HG03159 (cell line): Measurements from ENCODE around the gene RBM41.
"Not testable (repeated sequence)": the region's sequence is repeated elsewhere in the genome, so short reads cannot be mapped to it uniquely, and the experiment has no call there.

Experiments
- ATAC-seq: cut with Tn5 transposase; IDR thresholded peaks from one replicate; pipeline ENCODE4 v1.9.1; 2021; ENCODE audit warnings: mild to moderate bottlenecking, moderate library complexity; ENCODE audit not compliant: unreplicated experiment

Gene RBM41

DNA sequence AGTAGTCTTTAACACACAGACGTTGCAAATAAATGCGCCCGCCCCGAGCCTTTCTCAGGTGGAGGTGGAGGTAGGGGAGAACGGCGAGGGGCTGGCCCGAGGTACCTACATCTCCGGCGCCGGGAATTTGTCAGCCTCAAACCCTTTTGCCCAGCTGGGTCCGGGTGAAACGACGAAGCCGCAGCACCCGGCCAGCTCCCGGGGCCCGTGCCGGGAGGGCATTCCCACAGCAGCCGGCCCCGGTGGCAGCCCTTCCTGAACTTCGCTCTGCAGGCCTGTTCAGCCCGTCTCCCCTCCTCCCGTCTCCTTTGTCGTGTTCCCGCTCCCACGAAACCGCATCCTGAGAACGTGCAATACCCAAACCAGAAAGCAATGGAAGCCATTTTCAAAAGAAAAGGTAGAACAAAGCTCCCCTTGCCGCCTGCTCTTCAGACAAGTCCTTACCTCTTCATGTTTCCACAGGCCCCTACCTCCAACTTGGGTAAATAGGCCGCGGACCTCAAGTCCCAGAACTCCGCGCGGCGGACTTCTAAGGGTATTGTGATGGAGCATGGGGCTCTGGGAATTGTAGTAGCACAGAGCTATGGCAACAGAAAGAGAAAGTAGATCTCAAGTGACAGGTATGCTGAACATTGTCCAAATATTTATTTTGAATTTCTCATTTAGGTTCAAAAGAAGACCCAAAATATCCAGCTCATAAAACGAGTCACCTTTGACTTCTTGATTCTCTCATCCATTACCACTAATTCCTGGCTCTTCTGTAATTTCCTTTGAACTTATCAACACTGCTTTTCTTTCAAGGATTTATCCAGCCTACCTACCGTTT lies at the start of gene RBM41:
Gene RBM41, minus strand, starts transcription at position 501 of the 826 bp plus-strand sequence. Its CDS starts 49 bp downstream, at position 452.
- ATAC-seq, result peak; percentile 98

DNA sequence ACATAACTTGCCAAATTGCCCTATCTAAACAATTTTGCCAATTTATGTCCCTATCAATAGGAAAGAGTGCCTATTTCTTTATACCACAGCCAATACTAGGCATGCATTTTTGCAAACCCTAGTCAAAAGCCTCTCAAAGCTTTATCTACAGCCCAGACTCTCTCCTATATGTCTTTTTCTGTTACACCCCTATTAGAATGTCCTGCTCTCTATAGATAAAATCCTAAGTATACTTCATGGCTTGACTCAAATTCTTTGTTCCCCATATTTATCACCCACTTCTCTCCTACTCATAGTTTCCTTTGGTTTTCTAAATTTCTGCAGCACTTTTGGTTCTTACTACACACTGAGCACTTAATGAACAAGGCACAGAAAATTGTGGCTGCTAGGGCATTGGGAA lies 49.6 kb upstream of the RBM41 start:
- no peak for ATAC-seq

DNA sequence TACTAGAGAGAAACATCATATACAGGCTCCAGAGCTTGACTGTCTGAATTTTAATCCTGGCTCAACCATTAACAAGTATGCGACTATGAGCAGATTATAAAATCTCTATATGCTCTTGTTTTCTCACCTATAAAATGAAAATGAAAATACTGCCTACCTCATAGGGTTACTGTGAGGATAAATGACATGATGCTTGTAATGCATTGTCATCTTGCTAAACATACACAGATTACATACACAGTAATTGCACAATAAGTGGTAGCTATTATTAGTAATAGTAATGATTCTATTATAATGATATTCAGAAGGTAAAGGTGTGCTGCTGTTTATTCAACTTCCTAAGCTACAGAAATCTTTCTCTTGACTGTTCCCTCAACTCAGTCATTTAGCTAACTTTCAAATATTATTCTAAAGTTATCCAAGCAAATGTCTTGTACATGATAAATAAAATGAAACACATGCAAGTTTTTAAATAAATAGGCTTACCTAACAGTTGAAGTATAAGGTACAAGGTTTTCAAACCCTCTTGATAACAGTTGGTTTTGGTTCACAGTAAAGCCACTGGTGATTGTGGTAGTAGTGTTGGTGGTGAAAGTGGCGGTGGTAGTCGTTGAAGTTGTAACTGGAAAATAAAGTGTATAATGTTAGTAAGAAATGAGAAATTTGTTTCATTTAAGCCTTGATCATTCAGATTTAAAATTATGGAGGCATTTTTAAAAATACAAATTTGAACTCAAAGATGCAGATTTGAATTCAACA lies 48.7 kb upstream of the RBM41 start:
- no peak for ATAC-seq

DNA sequence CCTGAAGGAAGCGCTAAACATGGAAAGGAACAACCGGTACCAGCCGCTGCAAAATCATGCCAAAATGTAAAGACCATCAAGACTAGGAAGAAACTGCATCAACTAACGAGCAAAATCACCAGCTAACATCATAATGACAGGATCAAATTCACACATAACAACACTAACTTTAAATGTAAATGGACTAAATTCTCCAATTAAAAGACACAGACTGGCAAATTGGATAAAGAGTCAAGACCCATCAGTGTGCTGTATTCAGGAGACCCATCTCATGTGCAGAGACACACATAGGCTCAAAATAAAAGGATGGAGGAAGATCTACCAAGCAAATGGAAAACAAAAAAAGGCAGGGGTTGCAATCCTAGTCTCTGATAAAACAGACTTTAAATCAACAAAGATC lies 39.0 kb upstream of the RBM41 start:
- not testable (repeated sequence) for ATAC-seq

DNA sequence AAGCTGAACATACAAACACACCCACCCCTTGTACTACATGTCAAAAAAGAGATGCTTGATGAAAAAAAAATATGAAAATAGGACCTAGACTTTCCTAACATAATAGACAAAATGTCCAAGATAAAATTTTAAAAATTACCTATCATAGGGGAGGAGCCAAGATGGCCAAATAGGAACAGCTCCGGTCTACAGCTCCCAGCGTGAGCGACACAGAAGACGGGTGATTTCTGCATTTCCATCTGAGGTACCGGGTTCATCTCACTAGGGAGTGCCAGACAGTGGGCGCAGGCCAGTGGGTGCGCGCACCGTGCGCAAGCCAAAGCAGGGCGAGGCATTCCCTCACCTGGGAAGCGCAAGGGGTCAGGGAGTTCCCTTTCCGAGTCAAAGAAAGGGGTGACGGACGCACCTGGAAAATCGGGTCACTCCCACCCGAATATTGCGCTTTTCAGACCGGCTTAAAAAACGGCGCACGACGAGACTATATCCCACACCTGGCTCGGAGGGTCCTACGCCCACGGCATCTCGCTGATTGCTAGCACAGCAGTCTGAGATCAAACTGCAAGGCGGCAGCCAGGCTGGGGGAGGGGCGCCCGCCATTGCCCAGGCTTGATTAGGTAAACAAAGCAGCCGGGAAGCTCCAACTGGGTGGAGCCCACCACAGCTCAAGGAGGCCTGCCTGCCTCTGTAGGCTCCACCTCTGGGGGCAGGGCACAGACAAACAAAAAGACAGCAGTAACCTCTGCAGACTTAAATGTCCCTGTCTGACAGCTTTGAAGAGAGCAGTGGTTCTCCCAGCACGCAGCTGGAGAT lies 37.2 kb upstream of the RBM41 start:
- not testable (repeated sequence) for ATAC-seq

DNA sequence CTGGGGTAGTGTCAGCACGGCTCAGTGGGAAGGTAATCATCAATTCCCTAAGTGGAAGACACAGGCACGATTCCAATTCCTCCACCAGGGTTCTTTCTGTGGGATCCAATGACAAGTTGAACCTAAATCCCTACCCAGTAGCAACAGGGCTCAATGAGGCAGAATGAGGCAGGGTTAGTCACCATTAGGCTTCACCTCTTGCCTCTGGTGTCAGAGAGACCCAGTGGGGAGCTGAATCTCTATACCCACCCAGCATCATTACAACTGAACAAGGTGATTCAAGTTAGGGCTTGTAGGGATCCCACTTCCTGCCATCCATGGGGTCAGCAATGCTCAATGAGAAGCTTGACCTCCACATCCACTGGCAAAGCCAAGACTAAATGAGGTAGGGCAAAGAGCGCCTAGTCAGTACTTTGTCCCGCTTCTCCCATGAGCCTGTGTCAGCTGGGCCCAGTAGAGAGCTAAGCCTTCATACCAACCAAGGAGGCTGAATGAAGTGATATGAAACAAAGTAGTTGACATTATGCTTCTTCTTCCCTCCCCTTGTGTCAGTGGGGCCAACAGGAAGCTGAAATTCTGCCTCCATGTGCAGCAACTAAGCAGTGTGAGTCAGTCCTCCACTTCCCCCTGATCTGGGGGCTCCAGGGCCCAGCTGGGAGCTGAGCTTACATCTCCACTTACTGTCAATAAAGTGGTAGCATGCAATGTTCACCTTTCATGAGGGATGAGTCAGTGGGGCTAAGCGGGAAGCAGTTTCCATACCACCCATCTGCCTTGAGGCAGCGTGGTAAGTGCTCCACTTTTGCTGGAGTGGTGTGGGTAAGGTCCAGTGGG lies 36.4 kb upstream of the RBM41 start:
- ATAC-seq, result no peak

DNA sequence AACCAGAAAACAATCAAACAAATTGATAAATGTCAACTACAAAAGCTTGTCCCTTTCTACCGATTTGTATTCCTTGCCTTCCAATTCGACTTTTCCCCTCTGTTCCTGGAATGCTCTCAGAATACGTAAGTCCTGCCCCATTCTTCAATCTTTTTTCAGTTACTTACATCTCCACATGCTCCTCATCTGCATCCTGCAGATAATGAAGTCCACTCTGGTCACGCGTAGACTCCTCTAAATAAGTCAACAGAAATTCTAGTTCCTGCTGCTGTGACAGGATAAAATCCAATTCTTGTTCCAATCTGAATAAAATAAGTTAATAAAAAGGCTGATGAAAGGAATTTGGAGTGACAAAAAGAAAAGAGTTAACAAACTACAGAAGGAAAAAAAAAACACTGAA lies 34.4 kb upstream of the RBM41 start:
- no peak for ATAC-seq

DNA sequence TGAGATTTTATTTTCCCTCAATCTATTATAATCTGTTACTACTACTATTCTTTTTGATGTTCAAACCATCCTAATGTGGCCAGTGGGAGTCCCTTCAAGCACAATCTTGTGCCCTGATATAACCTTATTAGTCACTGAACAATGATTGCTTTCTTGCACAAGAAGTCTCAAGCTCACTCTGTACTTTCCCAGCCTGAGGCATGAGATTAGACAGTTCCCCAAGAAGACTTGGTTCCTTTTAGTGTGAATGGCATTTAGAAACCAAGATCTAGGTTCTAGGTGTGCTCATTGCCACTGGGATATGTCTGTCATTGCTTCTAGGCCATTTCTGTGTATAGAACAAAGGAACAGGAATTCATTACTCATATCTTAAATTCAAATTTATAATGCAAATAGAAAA lies 28.0 kb upstream of the RBM41 start:
- ATAC-seq, result no peak

DNA sequence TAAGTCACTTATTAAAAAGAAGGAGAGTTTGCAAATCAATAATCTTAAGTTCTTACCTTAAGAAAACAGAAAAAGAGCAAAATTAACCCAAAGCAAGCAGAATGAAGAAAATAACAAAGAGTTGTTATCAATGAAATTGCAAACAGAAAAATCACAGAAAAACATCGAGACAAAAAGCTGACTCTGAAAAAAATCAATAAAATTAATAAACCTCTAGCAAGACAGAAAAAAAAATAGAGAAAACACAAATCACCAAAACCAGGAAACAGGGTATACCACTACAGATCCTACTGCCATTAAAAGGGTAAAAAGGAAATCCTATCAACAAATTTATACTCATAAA lies 17.3 kb upstream of the RBM41 start:
- no peak for ATAC-seq

DNA sequence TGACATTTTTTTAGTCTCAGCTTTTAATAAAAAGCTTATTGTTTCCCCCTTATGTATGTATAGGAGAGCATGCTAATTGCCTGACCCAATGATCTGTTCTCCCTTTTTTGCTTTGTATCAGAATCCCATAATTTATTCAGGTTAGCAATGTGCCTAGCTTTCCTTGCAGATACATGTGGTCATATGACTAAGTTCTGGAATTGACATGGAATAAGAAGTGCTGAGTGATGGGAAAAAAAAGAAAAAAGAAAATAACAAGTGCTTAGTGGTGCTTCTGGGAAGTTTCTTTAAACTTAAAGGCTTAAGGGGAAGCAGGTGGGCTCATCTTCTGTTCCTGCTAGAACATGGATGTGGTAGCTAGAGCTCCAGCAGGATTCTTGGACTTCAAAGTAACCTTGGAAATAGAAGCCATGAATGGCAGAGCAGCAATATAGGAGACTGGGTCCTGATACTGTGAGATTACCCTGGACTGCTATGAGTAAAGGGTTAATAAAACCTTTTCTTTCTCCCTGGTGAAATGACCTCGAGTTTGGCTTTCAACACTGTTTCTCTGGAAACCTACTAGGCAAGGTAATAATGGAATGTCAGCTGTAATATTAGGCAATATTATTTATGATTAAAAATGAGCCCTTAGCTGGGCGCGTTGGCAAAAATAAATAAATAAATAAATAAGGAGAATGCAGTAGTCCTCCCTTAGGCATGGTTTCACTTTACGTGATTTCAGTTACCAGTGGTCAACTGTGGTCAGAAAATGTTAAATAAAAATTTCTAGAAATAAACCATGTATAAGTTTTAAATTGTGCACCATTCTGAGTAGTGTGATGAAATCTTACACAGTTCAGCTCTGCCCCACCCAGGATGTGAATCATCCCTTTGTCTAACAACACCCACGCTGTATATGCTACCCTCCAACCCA lies 16.7 kb upstream of the RBM41 start:
- no peak for ATAC-seq

DNA sequence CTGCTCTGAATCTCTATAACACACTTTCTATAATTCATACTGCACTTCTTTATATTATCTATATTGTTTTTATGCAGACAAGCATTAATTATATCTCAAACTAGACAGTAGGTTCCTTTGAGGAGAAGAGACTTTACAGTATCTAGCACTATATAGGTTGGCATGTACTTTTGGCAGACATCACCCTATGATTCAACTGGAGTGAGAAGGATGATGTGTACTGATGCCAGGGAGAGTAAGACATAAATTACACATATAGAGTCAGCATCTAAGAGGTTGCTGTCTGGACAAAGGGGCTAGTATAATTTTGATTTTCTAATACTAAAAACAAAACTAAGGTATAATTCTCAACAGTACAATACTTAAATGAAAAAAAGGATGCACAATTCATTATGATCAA lies 5.1 kb upstream of the RBM41 start:
- no peak for ATAC-seq

DNA sequence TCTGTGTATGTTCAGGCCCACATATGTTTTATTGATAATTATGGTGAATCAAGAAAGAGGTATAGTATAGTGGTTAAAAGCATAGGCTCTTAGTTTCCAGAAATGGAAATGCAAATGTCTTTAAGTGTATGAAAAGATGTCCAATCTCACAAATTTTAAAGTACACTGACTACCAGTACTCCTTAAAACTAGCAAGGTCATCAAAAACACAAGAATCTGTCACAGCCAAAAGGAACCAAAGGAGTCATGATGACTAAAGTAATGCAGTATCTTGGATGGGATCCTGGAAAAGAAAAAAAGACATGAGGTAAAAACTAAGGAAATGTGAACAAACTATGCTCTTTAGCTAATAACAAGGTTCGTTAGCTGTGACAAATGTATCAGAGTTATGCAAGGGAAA lies 661 bp upstream of the RBM41 start:
- ATAC-seq, result no peak

DNA sequence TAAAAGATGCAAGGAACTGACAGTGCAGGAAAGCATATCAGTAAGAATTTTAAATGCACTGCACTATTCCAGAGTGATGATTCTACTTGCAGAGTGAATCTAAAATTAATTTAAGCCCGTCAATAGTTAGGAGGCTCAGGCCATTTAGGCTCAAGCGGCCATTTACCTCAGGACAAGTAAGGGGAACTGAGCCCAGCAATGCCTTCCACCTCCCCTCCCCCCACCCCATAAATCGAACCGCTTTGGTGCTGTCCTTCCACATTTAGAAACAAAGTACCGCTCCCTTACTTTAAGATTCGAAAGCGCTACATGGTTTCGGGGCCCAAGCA lies 665 bp downstream of the RBM41 start:
- ATAC-seq, result peak; percentile 19

DNA sequence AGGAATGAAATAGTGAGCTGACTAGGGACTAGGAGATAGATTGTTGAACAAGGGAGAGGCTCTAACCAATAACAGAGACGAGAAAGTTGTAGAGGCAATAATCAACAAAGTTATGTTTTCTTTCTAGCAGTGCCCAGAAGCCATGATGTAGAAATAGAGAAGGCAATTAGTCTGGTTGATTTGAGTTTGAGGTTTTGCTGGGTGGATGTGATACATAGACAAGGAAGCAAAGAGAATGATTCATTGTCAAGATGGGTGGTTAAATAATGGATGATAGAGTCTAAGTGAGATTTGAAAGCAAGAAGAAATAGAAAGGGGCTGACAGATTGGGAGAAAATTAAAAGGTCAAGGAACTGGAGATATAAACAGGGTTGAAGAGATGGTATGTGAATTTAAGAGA lies 11.2 kb downstream of the RBM41 start:
- ATAC-seq, result no peak

DNA sequence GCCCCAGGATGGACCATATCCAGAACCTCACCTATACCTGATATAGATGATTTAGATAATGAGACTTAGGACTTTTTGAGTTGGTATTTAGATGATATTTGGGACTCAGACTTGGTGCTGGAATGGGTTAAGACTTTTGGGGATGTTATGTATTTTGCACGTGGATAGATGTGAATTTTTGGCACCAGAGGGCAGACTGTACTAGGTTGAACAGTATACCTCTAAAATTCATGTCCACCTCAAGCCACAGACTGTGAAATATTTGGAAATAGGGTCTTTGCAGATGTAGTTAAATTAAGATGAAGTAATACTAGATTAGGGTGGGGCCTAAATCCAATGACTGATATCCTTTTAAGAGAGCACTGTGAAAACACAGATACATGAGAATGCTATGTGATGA lies 15.6 kb downstream of the RBM41 start:
- no peak for ATAC-seq

DNA sequence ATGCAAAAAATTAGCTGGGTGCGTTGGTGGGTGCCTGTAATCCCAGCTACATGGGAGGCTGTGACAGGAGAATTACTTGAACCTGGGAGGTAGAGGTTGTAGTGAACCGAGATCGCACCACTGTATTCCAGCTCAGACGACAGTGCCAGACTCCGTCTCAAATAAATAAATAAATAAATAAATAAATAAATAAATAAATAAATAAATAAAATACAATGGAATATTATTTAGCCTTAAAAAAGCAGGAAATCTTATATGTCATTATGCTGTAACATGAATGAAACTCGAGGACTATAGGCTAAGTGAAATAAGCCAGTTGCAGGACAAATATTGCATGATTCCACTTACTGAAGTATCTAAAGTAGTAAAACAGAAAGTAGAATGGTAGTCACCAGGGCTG lies 42.5 kb downstream of the RBM41 start:
- ATAC-seq, result no peak

DNA sequence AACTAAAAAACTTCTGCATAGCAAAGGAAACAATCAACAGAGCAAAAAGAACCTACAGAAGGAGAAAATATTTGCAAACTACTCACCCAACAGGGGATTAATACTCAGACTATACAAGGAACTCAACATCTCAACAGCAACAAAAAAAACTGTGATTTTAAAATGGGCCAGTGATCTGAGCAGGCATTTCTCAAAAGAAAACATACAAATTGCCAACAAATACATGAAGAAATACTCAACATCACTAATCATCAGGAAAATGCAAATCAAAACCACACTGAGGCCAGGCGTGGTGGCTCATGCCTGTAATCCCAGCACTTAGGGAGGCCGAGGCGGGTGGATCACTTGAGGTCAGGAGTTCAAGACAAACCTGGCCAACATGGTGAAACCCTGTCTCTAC lies 60.9 kb downstream of the RBM41 start:
- ATAC-seq, result not testable (repeated sequence)

DNA sequence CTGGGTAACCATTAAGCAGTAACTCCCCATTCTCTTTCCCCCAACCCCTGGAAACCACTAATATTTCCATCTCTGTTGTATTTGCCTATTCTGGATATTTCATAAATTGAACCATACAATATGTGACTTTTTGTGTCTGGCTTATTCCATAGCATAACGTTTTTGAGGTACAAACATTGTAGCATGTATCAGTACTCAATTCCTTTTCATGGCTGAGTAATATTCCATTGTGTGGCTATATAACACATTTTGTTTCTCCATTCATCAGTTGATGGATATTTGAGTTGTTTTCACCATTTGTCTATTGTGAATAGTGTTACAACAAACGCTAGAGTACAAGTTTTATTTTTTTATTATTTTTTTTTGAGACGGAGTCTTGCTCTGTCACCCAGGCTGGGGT lies 63.6 kb downstream of the RBM41 start:
- ATAC-seq, result no peak

DNA sequence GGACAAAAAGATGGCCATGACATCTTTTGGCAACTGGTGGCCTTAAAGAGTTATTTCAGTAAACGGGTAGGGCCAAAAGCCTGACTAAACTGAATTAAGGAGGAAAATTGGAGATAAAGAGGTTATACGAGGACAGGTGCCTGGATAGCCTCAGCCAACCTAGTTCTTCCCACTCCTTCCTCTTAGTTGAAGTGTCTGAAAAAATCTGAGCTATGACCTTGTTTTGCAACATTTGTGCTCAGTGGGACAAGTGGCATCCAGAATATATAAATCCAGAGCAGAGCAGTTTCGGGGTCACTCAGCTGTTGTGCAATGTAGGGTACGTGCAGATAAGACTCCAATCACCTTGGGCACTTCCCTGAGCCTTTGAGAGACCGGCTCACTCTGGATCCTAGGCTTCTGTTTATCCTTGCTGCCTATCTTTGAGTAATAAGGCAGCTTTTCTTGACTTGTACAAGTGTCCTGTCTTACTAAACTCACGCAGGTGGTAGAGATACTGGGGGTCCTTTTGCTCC lies 68.4 kb downstream of the RBM41 start:
- ATAC-seq, result no peak

DNA sequence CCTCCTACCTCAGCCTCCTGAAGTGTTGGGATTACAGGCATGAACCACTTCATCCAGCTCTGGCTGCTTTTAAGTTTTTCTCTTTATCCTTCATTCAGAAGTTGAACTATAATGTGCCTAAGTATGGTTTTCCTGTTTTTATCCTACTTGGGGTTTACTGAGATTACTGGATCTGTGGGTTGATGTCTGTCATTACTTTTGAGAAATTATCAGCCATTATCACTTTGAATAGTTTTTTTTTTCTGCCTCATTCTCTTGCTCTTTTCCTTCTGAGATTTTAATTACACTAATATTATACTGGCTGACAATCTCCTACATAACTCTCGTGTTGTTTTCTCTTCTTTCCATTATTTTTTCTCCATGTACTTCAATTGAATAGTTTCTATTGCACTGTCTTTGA lies 71.0 kb downstream of the RBM41 start:
- no peak for ATAC-seq
